OCI-LY7 (cell line): ENCODE measurements around the gene OLFM1. TPM values are rescaled to one million over a fixed set of nuclear protein-coding genes. Genes with fewer than 3 reads are reported as not detected.

ENCODE experiments used
- BruUV-seq: library from RNA; stranded (reverse); fragments of 400-500 nt; replicated peaks from 2 replicates; lab custom pipeline; 2021; lab: Mats Ljungman, UMichigan
- CTCF ChIA-PET: fragments of 300-600 bp; sonication (Branson Sonifier 250); formaldehyde crosslinking; loops from one replicate; lab custom pipeline; 2022; ENCODE audit warnings: antibody characterized with exemption; ENCODE audit not compliant: unreplicated experiment; lab: Charles Lee
- POLR2A ChIA-PET: fragments of 300-600 bp; sonication (Branson Sonifier 250); formaldehyde crosslinking; loops from one replicate; lab custom pipeline; 2022; ENCODE audit warnings: antibody characterized with exemption; lab: Charles Lee
- DNase-seq: peaks from one replicate; pipeline ENCODE4 v3.0.0-alpha.2; 2015; ENCODE audit warnings: low spot score
- H2AFZ ChIP-seq: fragments of 200-600 bp; sonication (generic), shearing (Covaris generic); 2 replicates; pipeline ENCODE4 v1.6.1; 2014; ENCODE audit warnings: mild to moderate bottlenecking, antibody characterized with exemption, low read length, moderate library complexity
- H3K27ac ChIP-seq: fragments of 200-600 bp; sonication (generic); 2 replicates; pipeline ENCODE4 v1.5.1; 2014; ENCODE audit warnings: mixed run types, low read depth, mild to moderate bottlenecking, moderate library complexity, low read length, inconsistent platforms; ENCODE audit not compliant: poor library complexity, severe bottlenecking
- H3K36me3 ChIP-seq: fragments of 200-600 bp; sonication (generic); 2 replicates; pipeline ENCODE4 v1.6.1; 2014; ENCODE audit warnings: mild to moderate bottlenecking, antibody characterized with exemption, low read length, moderate library complexity, mixed read lengths; ENCODE audit not compliant: insufficient read depth
- H3K4me1 ChIP-seq: fragments of 200-600 bp; sonication (generic); 2 replicates; pipeline ENCODE4 v1.5.1; 2014; ENCODE audit warnings: mild to moderate bottlenecking, low read length; ENCODE audit not compliant: insufficient read depth, poor library complexity, severe bottlenecking
- H3K4me2 ChIP-seq: fragments of 200-600 bp; sonication (generic); 2 replicates; pipeline ENCODE4 v1.6.1; 2014; ENCODE audit warnings: mild to moderate bottlenecking, low read length
- H3K4me3 ChIP-seq: fragments of 200-600 bp; sonication (generic); 2 replicates; pipeline ENCODE4 v1.5.1; 2014; ENCODE audit warnings: mild to moderate bottlenecking, low read depth, low read length; ENCODE audit not compliant: poor library complexity, severe bottlenecking
- H3K79me2 ChIP-seq: fragments of 200-600 bp; sonication (generic); 2 replicates; pipeline ENCODE4 v1.6.1; 2016; ENCODE audit warnings: low read depth, mild to moderate bottlenecking, low read length, moderate library complexity, mixed read lengths; ENCODE audit not compliant: insufficient read depth
- H3K9me2 ChIP-seq: fragments of 200-600 bp; sonication (generic); 2 replicates; pipeline ENCODE4 v1.6.1; 2016; ENCODE audit warnings: mild to moderate bottlenecking, low read length, mixed read lengths; ENCODE audit not compliant: insufficient read depth
- H3K9me3 ChIP-seq: fragments of 200-600 bp; sonication (generic); 2 replicates; pipeline ENCODE4 v1.6.1; 2014; ENCODE audit warnings: mild to moderate bottlenecking, mixed run types, low read length, mixed read lengths
- H4K20me1 ChIP-seq: fragments of 200-600 bp; sonication (generic); 2 replicates; pipeline ENCODE4 v1.6.1; 2014; ENCODE audit warnings: mild to moderate bottlenecking, antibody characterized with exemption, low read length, moderate library complexity, mixed read lengths; ENCODE audit not compliant: insufficient read depth
- CTCF ChIP-seq: fragments of 200-600 bp; sonication (generic); conservative IDR thresholded peaks from 2 replicates; pipeline ENCODE4 v1.5.1; 2014; ENCODE audit warnings: mild to moderate bottlenecking, antibody characterized with exemption, low read length, moderate library complexity, mixed read lengths
- EZH2phosphoT487 ChIP-seq: fragments of 200-600 bp; sonication (generic); IDR thresholded peaks from 2 replicates; pipeline ENCODE4 v1.6.1; 2018; ENCODE audit warnings: low read depth, borderline replicate concordance, mild to moderate bottlenecking, mixed run types, antibody characterized with exemption, low read length, moderate library complexity, mixed read lengths
- intact Hi-C: fragments of 100-400 bp; cut with micrococcal nuclease; formaldehyde crosslinking; loops from one replicate; pipeline ENCODE4 v1.10.0; 2022; ENCODE audit not compliant: unreplicated experiment
- total RNA-seq, 2 experiments: library from RNA; depleted of rRNA in 1 of 2; stranded (reverse); fragments of >200 nt in 1 of 2; shearing (Covaris generic) in 1 of 2; gene quantifications; 2 replicates each; pipeline ENCODE4 v1.2.3, GENCODE V29; 2014 to 2022

Gene OLFM1
- total RNA-seq, 2 experiments from 2014 or later, result not detected

GRCh38 chr9:135048758-135049444 lies 38.6 kb upstream of the OLFM1 start:
- TF ChIP-seq CTCF, result no peak
- TF ChIP-seq EZH2phosphoT487, result no peak
- Histone ChIP-seq H2AFZ (no peak overlapping the region), H3K9me3 (no peaks in the 10 kb centered on the region), H3K27ac (no peak overlapping the region), H3K9me2 (no peaks in the 10 kb centered on the region), H3K4me2 (no peak overlapping the region), H3K79me2 (no peaks in the 10 kb centered on the region), H3K36me3 (no peaks in the 10 kb centered on the region), H4K20me1 (no peaks in the 10 kb centered on the region), H3K4me1 (no peaks in the 10 kb centered on the region), H3K4me3 (no peak overlapping the region)
- BruUV-seq, result no TSS peak
- CTCF ChIA-PET, result no interaction called here
- intact Hi-C loops, result no loop called here
- POLR2A ChIA-PET, result no interaction called here
- no peak for DNase-seq

GRCh38 chr9:135049460-135049859 lies 38.0 kb upstream of the OLFM1 start:
- TF ChIP-seq EZH2phosphoT487 (no peak), CTCF (no peak)
- Histone ChIP-seq H3K9me2 (no peaks in the 10 kb centered on the region), H3K4me1 (no peaks in the 10 kb centered on the region), H3K79me2 (no peaks in the 10 kb centered on the region), H3K9me3 (no peaks in the 10 kb centered on the region), H3K4me2 (no peak overlapping the region), H3K4me3 (no peak overlapping the region), H3K36me3 (no peaks in the 10 kb centered on the region), H3K27ac (no peak overlapping the region), H4K20me1 (no peaks in the 10 kb centered on the region), H2AFZ (no peak overlapping the region)
- no TSS peak for BruUV-seq
- ChIA-PET CTCF (no interaction called here), POLR2A (no interaction called here)
- intact Hi-C loops, result no loop called here
- no peak for DNase-seq
